Spleen (tissue), 7 donors: ENCODE data around the gene AAR2.

ENCODE experiments used
- POLR2A ChIP-seq, 3 donors: fragments of 450-650 bp; IDR thresholded peaks; one replicate each; pipeline ENCODE4 v1.5.1; 2017; ENCODE audit warnings: antibody characterized with exemption in 3 of 3, mild to moderate bottlenecking in 1 of 3
- POLR2AphosphoS5 ChIP-seq, 3 donors: sonication (generic); formaldehyde crosslinking; IDR thresholded peaks; one replicate each; pipeline ENCODE4 v1.5.1; 2017; ENCODE audit warnings: antibody characterized with exemption in 3 of 3
- TF ChIP-seq, protein P1 (sequence below), 11 experiments: fragments of 200-600 bp in 7 of 11; fragments of 450-650 bp in 4 of 11; sonication (generic) in 4 of 11; IDR thresholded peaks in 8 of 11; conservative IDR thresholded peaks in 3 of 11; 1 replicate in 7 of 11; 2 replicates in 4 of 11; pipeline versions ENCODE4 v1.4.0 to v1.8.0; 2016 to 2021; ENCODE audit warnings: antibody characterized with exemption in 11 of 11, inconsistent platforms in 4 of 11, mild to moderate bottlenecking in 1 of 11
- donor health status: DM: no; HTN: no; CAD: no; lungs with moderate emphysema.
- donor health status: DM: no; HTN: no; CAD: no.
- donor health status: DM: no; HTN: no; CAD: no.

DNA sequence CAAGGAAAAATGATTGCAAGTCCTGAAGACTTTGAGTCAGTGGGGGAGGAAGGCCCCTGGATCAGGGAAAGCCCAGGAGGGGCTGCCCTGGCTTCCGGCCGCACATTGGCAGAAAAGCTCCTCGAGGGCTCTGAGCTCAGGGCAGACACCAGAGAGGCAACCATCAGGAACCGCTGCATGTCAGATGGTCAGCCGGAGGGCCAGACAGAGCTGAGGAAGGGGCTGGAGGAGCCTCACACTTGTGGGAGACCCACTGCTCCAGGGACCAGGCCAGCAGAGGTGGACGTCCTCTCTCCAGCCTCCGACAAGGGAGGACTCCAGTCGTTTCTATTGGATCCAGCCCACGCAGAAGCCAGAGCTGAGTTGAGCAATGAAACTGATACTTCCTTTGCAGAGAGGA is 30.2 kb upstream of the AAR2 start:
- TF ChIP-seq POLR2AphosphoS5 (IDR thresholded peaks at IDR 0.05), result no peak
- TF ChIP-seq POLR2A (IDR thresholded peaks at IDR 0.05), result no peak
- TF ChIP-seq, protein P1, sequence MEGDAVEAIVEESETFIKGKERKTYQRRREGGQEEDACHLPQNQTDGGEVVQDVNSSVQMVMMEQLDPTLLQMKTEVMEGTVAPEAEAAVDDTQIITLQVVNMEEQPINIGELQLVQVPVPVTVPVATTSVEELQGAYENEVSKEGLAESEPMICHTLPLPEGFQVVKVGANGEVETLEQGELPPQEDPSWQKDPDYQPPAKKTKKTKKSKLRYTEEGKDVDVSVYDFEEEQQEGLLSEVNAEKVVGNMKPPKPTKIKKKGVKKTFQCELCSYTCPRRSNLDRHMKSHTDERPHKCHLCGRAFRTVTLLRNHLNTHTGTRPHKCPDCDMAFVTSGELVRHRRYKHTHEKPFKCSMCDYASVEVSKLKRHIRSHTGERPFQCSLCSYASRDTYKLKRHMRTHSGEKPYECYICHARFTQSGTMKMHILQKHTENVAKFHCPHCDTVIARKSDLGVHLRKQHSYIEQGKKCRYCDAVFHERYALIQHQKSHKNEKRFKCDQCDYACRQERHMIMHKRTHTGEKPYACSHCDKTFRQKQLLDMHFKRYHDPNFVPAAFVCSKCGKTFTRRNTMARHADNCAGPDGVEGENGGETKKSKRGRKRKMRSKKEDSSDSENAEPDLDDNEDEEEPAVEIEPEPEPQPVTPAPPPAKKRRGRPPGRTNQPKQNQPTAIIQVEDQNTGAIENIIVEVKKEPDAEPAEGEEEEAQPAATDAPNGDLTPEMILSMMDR (IDR thresholded peaks at IDR 0.05 in 8 of 11, conservative IDR thresholded peaks at IDR 0.05 in 3 of 11), result no peak
